Mucosa of rectum (tissue), 2 donors: ENCODE data around the gene FBRSL1.

ENCODE experiments used
- H3K27ac ChIP-seq, 2 donors: one replicate each; pipeline ENCODE4 v1.7.0; 2013; ENCODE audit warnings: inconsistent platforms in 2 of 2, low read depth in 2 of 2, low read length in 2 of 2
- H3K27me3 ChIP-seq, 2 donors: one replicate each; pipeline ENCODE4 v1.7.0; 2013; ENCODE audit warnings: low read length in 2 of 2; ENCODE audit not compliant: control insufficient read depth in 2 of 2, insufficient read depth in 2 of 2
- H3K36me3 ChIP-seq, 2 donors: one replicate each; pipeline ENCODE4 v1.7.0; 2013; ENCODE audit warnings: low read length in 2 of 2; ENCODE audit not compliant: control insufficient read depth in 2 of 2, insufficient read depth in 2 of 2
- H3K4me1 ChIP-seq, 2 donors: one replicate each; pipeline ENCODE4 v1.7.0; 2013; ENCODE audit warnings: low read length in 2 of 2, mild to moderate bottlenecking in 1 of 2; ENCODE audit not compliant: control insufficient read depth in 2 of 2, insufficient read depth in 2 of 2
- H3K4me3 ChIP-seq, 2 donors: one replicate each; pipeline ENCODE4 v1.7.0; 2013; ENCODE audit warnings: low read length in 2 of 2
- H3K9ac ChIP-seq, 2 donors: one replicate each; pipeline ENCODE4 v1.7.0; 2013; ENCODE audit warnings: low read length in 2 of 2, low read depth in 1 of 2, mild to moderate bottlenecking in 1 of 2
- H3K9me3 ChIP-seq, 2 donors: one replicate each; pipeline ENCODE4 v1.7.0; 2013; ENCODE audit warnings: low read length in 2 of 2; ENCODE audit not compliant: control insufficient read depth in 2 of 2
- donor health status: healthy.
- donor health status: Normal muscosa, but diverticular disease.

Gene FBRSL1

GRCh38 chr12:132496358-132496669 is 6.4 kb downstream of the FBRSL1 start:
- H3K27ac ChIP-seq, result no peak overlapping the region
- H3K4me1 ChIP-seq, result peaks cover 34 to 37% of the 10 kb centered on the region in 2 donors
- no peaks in the 10 kb centered on the region for H3K9me3 ChIP-seq
- no peaks in the 10 kb centered on the region for H3K36me3 ChIP-seq
- no peak overlapping the region for H3K9ac ChIP-seq
- no peaks in the 10 kb centered on the region for H3K27me3 ChIP-seq
- H3K4me3 ChIP-seq, result no peak overlapping the region

- Histone ChIP-seq H3K36me3 (no peaks in the 10 kb centered on the region), H3K9me3 (no peaks in the 10 kb centered on the region), H3K9ac (no peak overlapping the region), H3K4me1 (peaks cover 30 to 33% of the 10 kb centered on the region in 2 donors), H3K27me3 (no peaks in the 10 kb centered on the region), H3K4me3 (no peak overlapping the region), H3K27ac (no peak overlapping the region)
These were observed 6.8 kb downstream of the FBRSL1 start for GRCh38 chr12:132496710-132497109.

- Histone ChIP-seq H3K27me3 (no peaks in the 10 kb centered on the region), H3K36me3 (no peaks in the 10 kb centered on the region), H3K27ac (no peak overlapping the region), H3K9me3 (no peaks in the 10 kb centered on the region), H3K4me1 (peaks cover 23 to 25% of the 10 kb centered on the region in 2 donors), H3K9ac (no peak overlapping the region), H3K4me3 (no peak overlapping the region)
These were observed 7.8 kb downstream of the FBRSL1 start for GRCh38 chr12:132497514-132498405.

GRCh38 chr12:132498931-132499330 is 9.0 kb downstream of the FBRSL1 start:
- Histone ChIP-seq H3K27me3 (no peaks in the 10 kb centered on the region), H3K4me1 (peaks cover 14 to 15% of the 10 kb centered on the region in 2 donors), H3K9ac (no peak overlapping the region), H3K4me3 (no peak overlapping the region), H3K9me3 (no peaks in the 10 kb centered on the region), H3K36me3 (no peaks in the 10 kb centered on the region), H3K27ac (no peak overlapping the region)

- H3K27me3 ChIP-seq, result no peaks in the 10 kb centered on the region
- peaks cover 6 to 12% of the 10 kb centered on the region in 2 donors for H3K4me1 ChIP-seq
- H3K36me3 ChIP-seq, result no peaks in the 10 kb centered on the region
- no peak overlapping the region for H3K9ac ChIP-seq
- no peak overlapping the region for H3K4me3 ChIP-seq
- no peak overlapping the region for H3K27ac ChIP-seq
- H3K9me3 ChIP-seq, result no peaks in the 10 kb centered on the region
These were observed 10.3 kb downstream of the FBRSL1 start for GRCh38 chr12:132500142-132500855.

GRCh38 chr12:132500856-132501180 is 10.9 kb downstream of the FBRSL1 start:
- Histone ChIP-seq H3K4me1 (peaks cover 6 to 11% of the 10 kb centered on the region in 2 donors), H3K9ac (no peak overlapping the region), H3K36me3 (no peaks in the 10 kb centered on the region), H3K9me3 (no peaks in the 10 kb centered on the region), H3K27me3 (no peaks in the 10 kb centered on the region), H3K4me3 (no peak overlapping the region), H3K27ac (no peak overlapping the region)

- Histone ChIP-seq H3K9ac (no peak overlapping the region), H3K4me1 (peaks cover 10 to 11% of the 10 kb centered on the region in 2 donors)
These were observed 11.4 kb downstream of the FBRSL1 start for GRCh38 chr12:132501204-132501940.

GRCh38 chr12:132502149-132502881 is 12.4 kb downstream of the FBRSL1 start:
- Histone ChIP-seq H3K27me3 (no peaks in the 10 kb centered on the region), H3K9ac (no peak overlapping the region), H3K9me3 (no peaks in the 10 kb centered on the region), H3K36me3 (no peaks in the 10 kb centered on the region), H3K4me3 (no peak overlapping the region), H3K27ac (no peak overlapping the region), H3K4me1 (peaks cover 16% of the 10 kb centered on the region in 2 donors)

More at GRCh38 chr12:132501204-132501940, 11.4 kb downstream of the FBRSL1 start:
- Histone ChIP-seq H3K9me3 (no peaks in the 10 kb centered on the region), H3K27ac (no peak overlapping the region), H3K4me3 (no peak overlapping the region), H3K27me3 (no peaks in the 10 kb centered on the region), H3K36me3 (no peaks in the 10 kb centered on the region)

- peaks cover 16% of the 10 kb centered on the region in 2 donors for H3K4me1 ChIP-seq
- H3K36me3 ChIP-seq, result no peaks in the 10 kb centered on the region
- no peak overlapping the region for H3K4me3 ChIP-seq
- no peak overlapping the region for H3K27ac ChIP-seq
- no peaks in the 10 kb centered on the region for H3K27me3 ChIP-seq
- no peaks in the 10 kb centered on the region for H3K9me3 ChIP-seq
- no peak overlapping the region for H3K9ac ChIP-seq
These were observed 12.9 kb downstream of the FBRSL1 start for GRCh38 chr12:132502882-132503193.
